Muscle of arm (tissue), 12 donors: ENCODE data around the gene AP2A2. TPM values are rescaled to one million over a fixed set of nuclear protein-coding genes. Genes with fewer than 3 reads are reported as not detected.

ENCODE experiments used
- DNase-seq: peaks from one replicate; pipeline ENCODE4 v3.0.0-alpha.2; 2013
- polyA plus RNA-seq, 12 donors: library from polyadenylated mRNA; unstranded; fragments of 120-200 nt; gene quantifications; one replicate each; pipeline ENCODE4 v1.2.1, GENCODE V29; 2013; ENCODE audit not compliant: insufficient read length in 12 of 12

The AP2A2 gene
- polyA plus RNA-seq, 12 donors, result 39.8 to 131 (median 46.5) TPM; not detected in 1

DNA sequence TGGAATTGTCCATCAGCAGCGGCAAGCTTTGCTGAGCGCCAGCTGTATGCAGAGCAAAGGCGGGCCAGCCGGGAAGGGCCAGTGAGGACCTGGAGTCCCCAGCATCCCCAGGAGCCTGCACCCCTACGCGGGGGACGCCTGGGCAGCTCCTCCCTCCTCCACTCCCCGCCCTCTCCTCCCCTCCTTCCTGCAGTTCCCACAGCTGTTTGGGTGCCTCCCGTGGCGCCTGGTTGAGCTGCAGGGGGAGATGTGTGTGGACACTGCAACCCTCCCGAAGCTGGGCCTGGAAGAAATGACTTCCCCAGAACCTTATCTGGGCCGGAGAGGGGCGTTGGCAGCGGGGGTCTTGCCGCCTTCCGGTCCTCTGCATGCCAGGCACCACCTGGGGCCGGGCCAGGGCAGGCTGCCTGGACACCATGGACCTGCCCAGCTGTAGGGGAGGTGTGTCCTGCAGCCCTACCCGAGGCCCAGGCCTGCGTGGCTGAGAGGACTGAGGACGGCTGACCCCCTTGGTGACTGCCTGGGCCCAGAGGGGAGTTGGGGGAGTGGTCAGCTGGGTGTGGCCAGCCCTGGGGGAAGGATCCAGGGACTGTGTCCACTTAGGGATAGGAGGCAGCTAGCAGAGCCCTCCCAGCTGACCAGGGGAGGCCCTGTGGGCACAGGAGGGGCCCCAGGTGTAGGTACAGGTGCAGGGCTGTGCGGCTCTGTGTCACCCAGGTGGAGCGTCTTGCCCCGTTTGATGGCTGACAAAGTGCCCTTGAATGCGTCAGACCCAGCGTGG is 127.6 kb downstream of the AP2A2 start:
- no peak for DNase-seq

DNA sequence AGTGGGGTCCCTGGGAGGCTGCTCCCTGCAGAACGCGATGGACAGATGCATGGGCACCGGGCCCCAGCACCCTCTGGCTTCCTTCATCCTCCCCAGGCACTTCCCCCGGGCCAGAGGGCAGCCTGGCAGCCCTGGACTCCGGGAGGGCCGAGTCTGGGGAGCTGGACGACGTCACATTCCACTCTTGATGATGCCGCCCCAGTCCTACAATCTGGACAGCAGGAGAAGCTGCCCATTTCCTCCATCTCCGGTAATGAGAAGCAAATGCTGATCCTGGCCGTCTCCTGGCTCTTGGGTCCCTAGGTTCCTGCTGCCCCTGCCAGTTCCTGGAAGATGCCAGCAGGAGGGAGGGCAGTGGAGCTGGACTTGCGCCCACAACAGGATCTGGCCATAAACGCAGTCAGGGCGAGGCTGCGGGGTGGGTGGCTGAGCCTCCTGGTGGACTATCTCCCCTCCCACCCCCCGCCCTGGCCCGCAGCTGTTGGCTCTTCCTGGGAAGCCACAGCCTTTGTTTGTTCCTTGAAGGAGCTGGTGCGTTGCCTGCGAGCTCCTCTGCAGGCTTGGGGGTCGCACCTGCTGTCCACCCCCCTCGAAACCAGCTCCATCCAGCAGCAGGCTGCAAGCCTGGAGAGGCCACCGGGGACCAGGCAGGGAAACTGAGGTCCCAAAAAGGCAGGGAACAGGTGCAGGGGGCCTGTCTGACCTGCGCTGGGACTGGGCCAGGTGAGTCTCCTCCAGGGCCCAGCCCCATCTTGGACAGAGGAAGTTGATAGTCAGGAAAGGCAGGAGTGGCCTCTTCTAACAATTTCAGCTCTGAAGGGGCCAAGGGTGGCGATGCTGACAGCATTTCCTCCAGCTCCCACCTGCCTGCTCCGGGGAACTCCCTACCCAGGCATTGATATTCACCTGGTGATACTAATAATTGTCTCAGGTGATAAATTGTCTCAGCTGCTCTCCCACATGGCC is 128.8 kb downstream of the AP2A2 start:
- no peak for DNase-seq

DNA sequence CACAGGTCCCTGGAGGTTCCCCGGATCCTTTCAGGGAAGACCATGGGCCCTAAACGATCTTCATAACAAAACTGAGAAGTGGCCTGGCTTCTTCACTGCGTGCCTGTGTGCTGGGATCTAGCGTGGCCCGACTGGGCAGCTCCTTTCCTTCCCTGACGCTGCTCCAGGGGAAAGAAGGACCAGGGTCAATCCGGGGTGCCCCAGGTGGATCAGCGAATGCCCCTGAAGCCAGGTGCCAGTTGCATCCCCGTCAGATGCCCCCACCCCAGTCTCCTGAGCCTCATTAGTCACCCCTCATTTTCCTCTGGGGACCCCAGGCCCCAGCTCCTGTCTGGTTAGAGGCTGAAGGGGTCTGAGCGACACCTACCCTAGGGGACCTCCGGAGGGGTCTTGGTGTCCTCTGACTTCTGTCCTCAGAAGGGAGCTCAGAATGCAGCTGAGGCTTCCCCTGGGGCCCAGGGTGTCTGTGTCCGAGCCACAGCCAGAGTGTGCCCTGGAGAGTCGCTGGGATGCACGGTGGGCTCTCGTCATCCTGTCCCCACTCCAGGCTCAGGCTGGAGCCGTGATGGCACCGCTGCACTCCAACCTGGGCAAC is 129.5 kb downstream of the AP2A2 start:
- DNase-seq, result no peak

DNA sequence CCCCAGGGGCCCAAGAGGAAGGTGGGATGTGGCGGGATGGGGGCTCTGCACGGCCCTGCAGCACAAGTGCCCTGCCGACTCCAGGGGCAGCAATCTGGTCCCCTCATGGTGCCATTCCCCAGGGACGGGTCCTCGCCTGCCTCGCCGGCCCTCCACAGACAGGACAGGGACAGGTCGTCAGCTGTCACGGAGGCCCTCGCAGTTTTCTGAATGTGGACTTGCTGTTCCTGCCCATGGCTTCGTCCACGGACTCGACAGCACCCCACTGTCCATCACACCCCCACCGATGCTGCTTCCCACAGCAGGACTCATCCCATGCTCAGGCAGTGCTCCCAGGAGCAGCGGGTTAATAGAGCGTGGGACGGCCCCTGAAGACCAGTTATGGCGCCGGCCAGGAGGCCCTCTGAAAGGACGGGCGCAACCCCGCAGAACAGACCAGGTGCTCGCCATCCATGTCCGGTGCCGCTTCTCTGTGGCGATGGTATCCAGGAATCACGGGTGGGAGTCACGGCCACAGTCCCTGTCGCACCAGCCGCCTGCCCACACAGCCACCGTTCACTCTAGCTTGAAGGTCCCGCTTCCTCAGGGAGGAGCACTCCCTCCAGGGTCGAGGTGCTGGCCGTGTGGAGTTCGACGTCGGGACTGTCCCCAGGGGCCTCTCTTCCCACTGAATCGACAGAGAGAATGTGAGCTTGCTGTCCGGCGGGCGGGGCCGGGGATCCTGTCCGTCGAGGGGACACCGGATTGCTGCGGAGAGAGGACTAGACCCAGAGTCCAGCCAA is 130.5 kb downstream of the AP2A2 start:
- DNase-seq, result no peak

DNA sequence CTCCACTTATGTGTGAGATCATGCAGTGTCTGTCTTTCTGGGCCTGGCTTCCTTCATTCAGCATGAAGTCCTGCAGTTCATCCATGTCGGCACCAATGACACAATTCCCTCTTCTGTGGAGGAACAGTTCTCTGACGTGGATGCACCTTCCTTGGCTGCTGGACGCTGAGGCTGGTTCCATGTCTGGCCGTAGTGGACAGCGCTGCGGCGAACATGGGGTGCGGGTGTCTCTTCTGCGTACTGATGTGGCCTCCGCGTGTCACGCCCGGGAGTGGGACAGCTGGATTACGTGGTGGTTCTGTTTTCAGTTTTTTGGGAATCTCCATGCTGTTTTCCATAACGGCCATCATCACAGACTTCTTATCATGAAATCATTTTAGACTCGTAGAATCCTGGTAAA is 132.1 kb downstream of the AP2A2 start:
- DNase-seq, result no peak

DNA sequence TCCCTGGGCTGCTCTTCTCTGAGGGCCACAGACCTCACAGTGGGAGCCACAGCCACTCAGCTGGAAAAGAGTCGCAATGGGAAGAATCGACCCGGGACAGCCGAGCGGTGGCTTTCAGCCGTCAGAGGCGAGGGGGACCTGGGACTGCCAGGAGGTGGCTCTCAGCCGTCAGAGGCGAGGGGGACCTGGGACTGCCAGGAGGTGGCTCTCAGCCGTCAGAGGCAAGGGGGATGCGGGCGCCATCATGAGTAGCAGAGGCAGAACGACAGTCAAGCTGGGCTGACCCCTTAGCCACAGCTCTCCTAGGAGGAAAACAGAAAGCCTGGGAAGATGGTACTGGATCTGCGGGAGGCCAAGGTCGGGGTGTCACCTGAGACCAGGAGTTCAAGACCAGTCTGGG is 134.1 kb downstream of the AP2A2 start:
- no peak for DNase-seq

DNA sequence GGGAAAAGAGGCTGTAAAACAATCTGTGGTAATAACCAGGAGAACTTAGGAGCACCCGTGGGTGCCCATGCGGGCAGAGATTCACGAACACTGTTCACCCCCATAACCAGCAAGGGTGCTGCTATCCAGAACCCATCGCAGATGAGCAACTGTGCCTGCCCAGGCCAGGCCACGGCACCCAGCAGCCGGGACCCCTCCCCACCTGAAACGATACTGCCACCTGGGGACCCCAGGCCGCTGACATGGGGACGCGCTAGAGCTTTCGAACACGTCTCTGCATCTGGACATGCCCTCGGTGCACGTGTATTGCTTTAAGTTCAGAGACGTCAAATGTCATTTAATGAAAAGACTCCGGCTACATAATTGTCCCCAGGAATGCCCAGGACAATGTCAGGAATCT is 134.7 kb downstream of the AP2A2 start:
- no peak for DNase-seq

DNA sequence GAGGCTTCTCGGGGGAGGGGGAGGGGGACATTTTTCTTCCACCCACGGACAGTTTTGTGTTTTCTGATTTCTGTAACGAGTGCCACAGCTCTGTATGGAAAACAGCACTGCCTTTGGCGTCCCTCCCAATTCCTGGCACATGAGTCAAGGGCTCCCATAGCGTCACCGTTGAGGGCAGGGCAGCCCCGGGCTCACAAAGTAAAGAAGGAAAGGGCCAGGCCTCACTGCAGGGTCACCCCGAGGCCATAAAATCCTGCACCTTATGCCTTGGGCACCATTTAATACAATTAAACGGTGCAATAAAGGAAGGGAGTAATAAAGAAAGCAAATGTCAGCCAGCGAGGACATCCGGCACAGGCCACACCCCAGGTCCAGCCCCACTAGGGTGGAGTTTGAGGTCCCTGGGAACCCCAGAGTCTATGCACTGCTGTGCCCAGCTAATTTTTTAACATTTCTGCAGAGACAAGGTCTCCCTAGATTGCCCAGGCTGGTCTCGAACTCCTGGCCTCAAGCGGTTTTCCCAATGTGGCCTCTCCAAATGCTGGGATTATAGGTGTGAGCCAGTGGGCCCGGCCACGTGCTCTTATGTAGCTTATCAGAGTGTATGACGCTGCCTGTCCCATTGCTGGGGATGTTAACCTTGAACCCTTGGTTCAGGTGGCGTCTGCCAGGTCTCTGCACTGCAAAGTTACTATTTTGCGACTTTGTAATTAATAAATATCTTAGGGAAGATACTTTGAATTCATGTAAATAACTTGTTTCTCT is 135.4 kb downstream of the AP2A2 start:
- DNase-seq, result no peak

Other genes starting within 250 kb of the AP2A2 start
- gene DEAF1, start 230.6 kb upstream of the AP2A2 start, polyA plus RNA-seq, result 10 to 100 TPM in 11 of 12 donors, not detected in 1; 20.7 to 41.0 (median 24.3) TPM
- 10 to 100 TPM in 11 of 12 donors, not detected in 1; 13.0 to 34.8 (median 18.9) TPM for gene TMEM80, start 230.1 kb upstream of the AP2A2 start, polyA plus RNA-seq
- 10 to 100 TPM in 4 of 12 donors, 1 to 10 TPM in 7, not detected in 1; 1.2 to 54.4 (median 2.7) TPM for gene EPS8L2, start 219.6 kb upstream of the AP2A2 start, polyA plus RNA-seq
- gene TALDO1, start 178.4 kb upstream of the AP2A2 start, polyA plus RNA-seq, result 100 to 1,000 TPM in 1 of 12 donors, 10 to 100 TPM in 10, not detected in 1; 53.5 to 102 (median 62.2) TPM
- 10 to 100 TPM in 11 of 12 donors, not detected in 1; 32.8 to 54.7 (median 36.4) TPM for gene GATD1, start 148.4 kb upstream of the AP2A2 start, polyA plus RNA-seq
- gene CEND1, start 135.8 kb upstream of the AP2A2 start, polyA plus RNA-seq, result under 1 TPM in 10 of 12 donors, not detected in 2; 0.13 to 0.77 (median 0.36) TPM
- gene SLC25A22, start 127.6 kb upstream of the AP2A2 start, polyA plus RNA-seq, result 10 to 100 TPM in 6 of 12 donors, 1 to 10 TPM in 5, not detected in 1; 7.9 to 15.5 (median 10.6) TPM
- 10 to 100 TPM in 1 of 12 donors, 1 to 10 TPM in 10, not detected in 1; 4.5 to 11.4 (median 6.5) TPM for gene PIDD1, start 120.6 kb upstream of the AP2A2 start, polyA plus RNA-seq
- gene RPLP2, start 115.9 kb upstream of the AP2A2 start, polyA plus RNA-seq, result 1,000 to 10,000 TPM; 1,154 to 1,810 (median 1,407) TPM
- gene PNPLA2, start 107.0 kb upstream of the AP2A2 start, polyA plus RNA-seq, result 10 to 100 TPM in 11 of 12 donors, not detected in 1; 19.5 to 40.3 (median 23.8) TPM
- gene CRACR2B, start 98.0 kb upstream of the AP2A2 start, polyA plus RNA-seq, result 10 to 100 TPM in 5 of 12 donors, 1 to 10 TPM in 6, not detected in 1; 5.8 to 34.3 (median 9.8) TPM
- gene CD151, start 92.9 kb upstream of the AP2A2 start, polyA plus RNA-seq, result 100 to 1,000 TPM in 10 of 12 donors, 10 to 100 TPM in 1, not detected in 1; 75.9 to 300 (median 133) TPM
- gene POLR2L, start 83.3 kb upstream of the AP2A2 start, polyA plus RNA-seq, result 100 to 1,000 TPM in 6 of 12 donors, 10 to 100 TPM in 5, not detected in 1; 78.8 to 121 (median 100) TPM
- gene TSPAN4, start 83.0 kb upstream of the AP2A2 start, polyA plus RNA-seq, result 100 to 1,000 TPM in 1 of 12 donors, 10 to 100 TPM in 10, not detected in 1; 35.8 to 102 (median 46.9) TPM
- 10 to 100 TPM in 11 of 12 donors, not detected in 1; 45.9 to 70.1 (median 58.2) TPM for gene CHID1, start 15.1 kb upstream of the AP2A2 start, polyA plus RNA-seq
- gene MUC6, start 110.8 kb downstream of the AP2A2 start, polyA plus RNA-seq, result 1 to 10 TPM in 1 of 12 donors, under 1 TPM in 9, not detected in 2; 0.10 to 1.4 (median 0.31) TPM
- gene MUC2, start 149.0 kb downstream of the AP2A2 start, polyA plus RNA-seq, result 10 to 100 TPM in 1 of 12 donors, under 1 TPM in 8, not detected in 3; 0.01 to 62.5 (median 0.08) TPM
- under 1 TPM in 2 of 12 donors, not detected in 10; 0.01 to 0.09 TPM for gene MUC5AC, start 232.1 kb downstream of the AP2A2 start, polyA plus RNA-seq